ENCODE data around the gene FBXO30.
A peak's percentile ranks its signal among the peaks of the same experiment; 100 is the strongest.

The FBXO30 gene

DNA sequence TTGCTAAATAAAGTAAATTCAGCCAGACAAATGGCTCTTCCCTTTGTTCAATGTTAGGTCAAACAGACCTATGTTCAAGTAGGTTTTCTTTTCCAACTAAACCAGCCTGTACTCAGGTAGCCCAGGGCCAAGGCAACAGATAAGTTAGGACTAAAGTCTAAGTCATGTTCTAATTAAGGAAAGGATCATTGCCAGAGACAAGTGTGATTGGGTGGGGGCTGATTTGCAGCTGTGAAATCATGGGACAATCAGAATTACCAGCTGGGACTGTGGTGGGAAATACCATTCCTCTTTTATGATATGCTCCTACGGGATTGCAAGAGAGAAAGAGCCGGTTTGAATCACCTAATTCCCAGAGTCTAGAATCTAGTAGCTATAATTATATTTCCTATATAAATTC, 4.2 kb upstream of the FBXO30 start:
- no peak for DNase-seq

DNA sequence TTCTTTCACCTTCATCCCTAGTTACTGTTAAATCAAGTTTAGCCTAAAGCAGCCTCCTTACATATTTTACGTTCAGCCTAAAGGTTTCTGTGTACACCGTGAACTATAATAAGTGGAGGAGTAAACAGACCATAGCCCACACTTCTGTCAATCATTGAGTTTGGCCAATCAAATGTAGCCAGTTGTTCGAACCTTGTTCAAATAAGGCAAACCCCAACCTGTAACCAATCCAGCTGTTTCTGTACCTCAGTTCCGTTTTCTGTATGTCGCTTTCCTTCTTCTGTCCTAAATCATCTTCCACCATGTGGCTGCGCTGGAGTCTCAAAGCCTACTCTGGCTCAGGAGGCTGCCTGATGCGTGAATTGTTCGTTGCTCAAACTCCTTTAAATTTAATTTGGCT, 1.8 kb upstream of the FBXO30 start:
- no peak for DNase-seq

DNA sequence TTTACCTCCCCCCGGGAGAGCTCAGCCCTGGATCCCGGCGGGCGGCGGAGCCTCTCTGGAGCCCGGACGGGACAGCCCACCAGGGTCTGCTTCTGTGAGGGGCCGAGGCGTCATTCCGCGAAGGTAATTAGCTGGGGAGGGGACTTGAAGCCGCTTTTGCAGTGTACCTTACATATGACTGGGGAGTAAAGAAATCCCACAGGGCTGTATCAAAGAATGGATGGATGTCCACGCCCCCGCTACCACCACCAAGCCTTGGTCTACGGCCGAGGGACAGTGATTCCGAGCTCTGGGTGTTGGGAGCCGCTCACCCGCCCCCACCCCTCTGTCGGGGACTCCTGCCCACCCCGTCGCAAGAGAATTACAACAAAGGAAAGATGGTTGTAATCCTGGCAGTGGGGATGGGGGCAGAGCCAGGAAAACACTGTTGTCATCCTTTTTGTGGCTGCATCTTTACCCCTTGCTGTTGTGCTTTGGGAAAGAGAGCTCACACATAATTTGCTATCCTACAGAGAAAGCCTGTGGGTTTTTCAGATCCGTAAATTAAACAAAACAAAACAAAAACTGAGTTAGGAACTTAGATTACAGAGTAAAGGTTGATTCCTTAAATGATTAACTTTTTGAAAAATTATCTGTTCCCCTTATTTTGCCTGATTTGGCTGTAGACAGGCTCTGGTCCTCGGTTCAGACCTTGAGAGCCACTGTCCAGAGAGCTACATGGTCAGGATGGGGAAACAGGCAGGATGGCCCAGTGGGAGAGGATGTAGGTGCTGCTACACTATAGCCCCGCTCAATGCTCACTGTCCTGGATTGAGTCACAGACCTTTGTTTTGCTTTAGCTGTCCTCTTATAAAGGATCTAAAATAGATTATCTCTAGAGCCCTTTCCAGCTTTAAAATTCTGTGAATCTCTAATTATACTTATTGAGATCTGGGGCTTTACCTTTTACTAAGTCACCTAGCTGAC, 997 bp upstream of the FBXO30 start:
- peak in 1 of 2 donors; percentile 71 for DNase-seq

DNA sequence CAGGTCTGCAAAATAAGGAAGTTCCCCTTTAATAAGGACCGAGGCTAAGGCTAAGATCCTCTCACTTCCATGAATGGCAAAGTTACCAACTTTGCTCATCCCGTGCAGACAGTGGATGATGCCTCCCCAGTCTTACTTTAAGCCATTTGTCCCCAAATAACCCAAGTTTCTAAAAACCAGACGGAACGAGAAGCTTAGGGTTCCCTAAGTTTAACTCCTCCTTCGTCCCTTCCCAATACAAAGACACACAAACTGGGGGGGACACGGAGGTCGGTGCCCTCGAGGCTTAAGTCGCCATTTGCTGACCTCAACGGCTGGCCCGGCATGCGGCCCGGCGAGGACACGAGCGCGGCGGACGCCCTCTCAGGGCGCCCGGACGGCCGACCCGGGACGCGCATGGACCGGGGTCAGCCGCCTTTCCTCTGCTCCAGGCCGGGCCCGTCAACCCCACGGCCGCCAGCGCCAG, 527 bp downstream of the FBXO30 start:
- DNase-seq = peak in 1 of 2 donors; percentile 35

DNA sequence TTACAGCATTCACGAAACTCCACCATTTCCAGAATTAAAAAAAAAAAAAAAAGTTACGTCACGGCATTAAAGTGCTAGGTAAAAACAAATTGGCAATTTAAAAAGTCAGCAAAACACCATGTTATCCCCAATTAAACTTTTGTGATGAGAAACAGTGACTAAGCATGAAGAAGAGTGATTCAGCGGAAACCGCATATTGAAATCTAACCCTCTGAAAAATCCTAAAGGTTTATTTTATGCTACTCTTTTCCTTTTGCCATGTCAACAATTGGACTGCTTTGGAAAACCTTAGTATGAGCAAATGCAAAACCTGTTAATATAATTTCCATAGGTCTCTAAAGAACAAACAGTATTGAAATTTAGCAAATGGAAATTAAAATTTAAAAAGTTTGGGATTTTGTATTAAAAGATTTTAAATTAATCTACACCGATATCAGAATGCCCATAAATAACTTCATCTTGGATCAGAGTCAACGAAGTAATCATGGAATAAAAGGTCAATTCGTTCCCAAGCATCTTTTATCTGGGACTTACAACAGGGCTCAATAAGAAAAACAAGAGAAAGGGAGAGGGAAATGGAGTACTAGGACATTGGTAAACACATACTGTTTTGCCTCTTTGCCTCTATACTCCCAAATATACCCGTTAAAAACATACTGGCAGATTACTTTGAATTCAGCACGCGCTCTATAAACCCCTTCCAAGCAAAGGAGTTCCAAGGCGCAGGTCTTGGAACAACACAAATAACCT, 1.1 kb downstream of the FBXO30 start:
- peak in 1 of 2 donors; percentile 58 for DNase-seq

DNA sequence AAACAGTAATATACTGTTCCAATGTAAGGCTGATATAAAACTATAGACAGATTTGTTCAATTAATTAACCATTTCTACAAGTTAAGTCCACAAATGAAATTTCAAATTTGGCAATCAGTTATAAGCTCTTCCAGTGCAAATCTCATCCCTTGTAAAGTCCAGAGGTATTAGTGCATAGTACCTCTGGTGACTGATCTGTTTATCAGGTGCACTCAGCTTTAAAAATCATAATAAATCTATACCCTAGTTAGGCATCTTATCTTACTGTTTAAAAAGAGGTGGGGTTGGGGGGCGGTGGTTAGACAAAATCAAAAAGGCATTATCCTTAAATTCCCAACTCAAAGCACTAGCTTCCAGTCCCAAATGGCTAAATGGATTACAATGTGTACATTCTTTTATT, 2.9 kb downstream of the FBXO30 start:
- DNase-seq = no peak

DNA sequence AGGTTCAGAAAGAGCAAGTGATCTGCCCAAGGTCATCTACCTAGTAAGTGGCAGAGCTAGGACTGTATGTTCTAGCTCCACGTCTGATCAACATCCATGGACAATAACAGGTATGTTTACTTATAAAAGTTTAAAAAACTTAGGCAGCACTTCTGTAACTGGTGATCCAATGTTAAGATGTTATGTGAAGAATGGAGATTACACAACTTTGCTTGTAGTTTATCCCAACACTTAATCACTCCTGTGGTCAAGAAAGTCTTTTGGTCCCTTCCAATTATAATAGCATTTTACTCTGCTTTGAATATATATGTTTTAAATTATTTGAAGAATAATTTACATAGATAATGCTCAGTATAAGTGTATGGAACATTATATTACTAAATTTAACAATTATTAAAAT, 4.8 kb downstream of the FBXO30 start:
- no peak for DNase-seq

DNA sequence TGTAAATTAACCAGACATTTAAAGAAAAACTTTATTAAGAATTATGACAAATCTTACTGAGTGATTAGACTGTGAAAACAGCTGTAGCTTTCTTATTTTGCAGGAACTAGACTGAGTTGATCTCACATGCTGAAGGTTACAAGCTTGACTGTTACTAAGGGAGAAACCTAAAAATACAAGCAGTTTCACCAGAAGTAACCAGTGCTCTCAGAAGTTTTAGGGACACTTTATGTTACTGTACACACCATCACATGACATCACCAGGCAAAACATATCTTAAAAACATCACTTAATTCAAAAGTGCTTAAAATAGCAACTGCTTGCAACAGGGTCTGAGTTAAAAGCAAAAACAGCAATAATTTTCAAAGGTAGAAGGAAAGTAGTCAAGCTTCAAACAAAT, 5.4 kb downstream of the FBXO30 start:
- DNase-seq = peak in 1 of 2 donors; percentile 6

DNA sequence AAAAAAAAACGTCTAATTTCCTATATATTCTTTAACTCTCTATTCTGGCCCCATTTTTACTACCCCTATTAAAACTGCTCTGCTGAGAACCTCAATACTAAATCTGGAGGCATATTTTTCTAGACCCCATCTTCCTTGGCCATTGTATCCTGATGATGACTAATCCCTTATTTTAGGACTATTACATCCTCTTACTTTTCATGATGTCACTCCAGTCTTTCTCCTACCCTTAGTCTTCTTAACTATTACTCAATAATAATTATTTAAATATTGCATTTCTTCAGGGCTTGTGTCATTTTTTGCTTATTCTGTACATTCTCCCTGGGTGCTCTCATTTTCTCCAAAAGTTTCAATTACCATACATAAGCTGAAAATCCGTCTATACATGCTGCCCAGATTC, 6.4 kb downstream of the FBXO30 start:
- DNase-seq = peak in 1 of 2 donors; percentile 16

DNA sequence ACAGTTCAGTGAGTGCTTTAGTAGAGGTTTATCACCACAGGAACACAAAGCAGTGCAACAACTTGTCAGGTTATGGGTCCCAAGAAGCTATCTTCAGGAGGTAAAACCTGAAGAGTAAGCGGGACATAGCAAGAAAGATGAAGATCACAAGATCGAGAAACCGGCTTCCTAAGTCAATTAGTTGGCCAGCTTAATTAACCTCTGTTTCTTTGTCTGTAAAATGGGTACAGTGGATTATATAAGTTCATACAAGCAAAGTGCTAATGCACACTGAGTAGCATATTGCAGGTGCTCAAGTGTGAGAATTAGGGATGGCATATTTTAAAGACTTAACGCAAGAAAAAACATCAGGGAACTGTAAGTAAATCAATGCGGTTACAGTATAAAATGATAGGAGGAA, 12.5 kb downstream of the FBXO30 start:
- DNase-seq = no peak

DNA sequence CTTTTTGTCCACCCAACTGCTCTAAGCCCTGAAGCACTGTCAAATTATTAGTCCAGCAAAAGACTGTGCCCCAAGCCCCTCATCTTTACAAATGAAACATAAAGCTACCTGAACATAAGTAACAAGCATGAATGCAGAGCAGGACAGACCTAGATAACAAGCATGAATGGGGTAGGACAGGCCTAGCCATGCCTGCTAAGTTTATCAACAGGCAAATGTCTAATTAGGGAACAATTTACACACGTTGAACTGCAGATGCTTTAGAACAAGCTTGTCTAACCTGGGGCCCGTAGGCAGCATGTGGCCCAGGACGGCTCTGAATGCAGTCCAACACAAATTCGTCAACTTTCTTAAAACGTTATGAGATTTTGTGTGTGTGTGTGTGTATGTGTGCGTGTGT, 13.6 kb downstream of the FBXO30 start:
- no peak for DNase-seq

DNA sequence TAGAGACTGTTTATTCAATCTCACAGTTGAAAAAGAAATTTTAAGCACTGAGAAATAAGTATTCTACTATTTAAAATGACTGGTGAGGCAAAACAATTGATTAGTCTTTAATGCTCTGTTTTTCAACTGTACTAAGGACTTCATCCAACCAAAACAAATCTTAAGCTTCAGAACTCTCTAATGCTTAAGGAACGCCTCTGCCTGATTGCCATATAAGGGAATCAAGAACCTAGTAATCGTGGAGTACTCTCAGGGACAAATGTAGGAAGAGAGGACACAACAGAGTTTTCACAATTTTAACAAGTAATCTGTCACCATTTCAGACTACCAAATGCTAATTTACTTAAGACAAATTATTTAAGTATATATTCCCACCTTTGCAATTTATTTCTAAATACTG, 16.1 kb downstream of the FBXO30 start:
- no peak for DNase-seq

DNA sequence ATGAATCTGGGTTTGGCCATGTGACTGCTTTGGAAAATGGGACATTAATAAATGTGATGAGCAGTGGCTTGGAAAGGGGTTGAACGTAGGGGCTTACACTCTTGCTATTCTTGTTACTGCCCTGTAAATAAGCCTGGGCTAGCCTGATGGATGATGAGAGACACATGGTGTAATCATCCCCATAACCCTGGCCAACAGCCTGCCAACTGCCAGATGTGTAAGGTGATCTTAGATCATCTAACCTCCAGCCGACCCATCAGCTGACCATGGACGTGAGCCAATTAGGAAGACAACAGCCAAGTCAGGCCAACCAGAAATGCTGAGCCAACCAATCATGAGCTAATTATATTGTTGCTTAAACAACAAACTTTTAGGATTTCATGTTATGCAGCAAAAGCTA, 25.2 kb downstream of the FBXO30 start:
- no peak for DNase-seq

DNA sequence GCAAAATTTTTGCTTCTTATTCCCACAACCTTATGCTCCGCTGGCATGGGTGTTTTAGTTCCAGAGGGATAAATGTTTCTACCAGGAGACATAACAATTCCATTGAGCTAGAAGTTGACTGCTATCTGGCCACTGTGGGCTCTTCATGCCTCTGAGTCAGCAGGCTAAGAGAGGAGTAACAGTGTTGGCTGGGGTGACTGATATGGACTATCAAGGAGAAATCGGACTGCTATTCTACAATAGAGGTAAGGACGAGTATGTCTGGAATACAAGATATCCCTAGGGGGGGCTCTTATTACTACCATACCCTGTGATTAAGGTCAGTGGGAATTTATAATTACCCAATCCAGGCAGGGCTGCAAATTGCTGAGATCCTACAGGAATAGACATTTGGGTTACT, 26.9 kb downstream of the FBXO30 start:
- DNase-seq = no peak

DNA sequence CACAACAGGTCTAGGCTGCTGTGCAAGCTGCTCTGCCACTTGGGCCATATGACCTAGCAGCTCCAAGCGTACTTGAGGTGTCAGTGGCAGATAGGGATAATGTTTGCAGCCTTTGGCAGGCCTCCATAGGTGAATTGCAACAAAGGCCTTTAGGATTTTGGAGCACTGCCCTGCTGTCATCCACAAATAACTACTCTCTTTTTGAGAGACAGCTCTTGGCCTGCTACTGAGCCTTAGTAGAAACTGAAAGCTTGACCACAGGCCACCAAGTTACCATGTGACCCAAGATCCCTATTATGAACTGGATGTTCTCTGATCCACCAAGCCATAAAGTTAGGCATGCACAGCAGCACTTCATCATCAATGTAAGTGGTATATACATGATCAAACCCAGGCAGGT, 29.9 kb downstream of the FBXO30 start:
- DNase-seq = no peak

DNA sequence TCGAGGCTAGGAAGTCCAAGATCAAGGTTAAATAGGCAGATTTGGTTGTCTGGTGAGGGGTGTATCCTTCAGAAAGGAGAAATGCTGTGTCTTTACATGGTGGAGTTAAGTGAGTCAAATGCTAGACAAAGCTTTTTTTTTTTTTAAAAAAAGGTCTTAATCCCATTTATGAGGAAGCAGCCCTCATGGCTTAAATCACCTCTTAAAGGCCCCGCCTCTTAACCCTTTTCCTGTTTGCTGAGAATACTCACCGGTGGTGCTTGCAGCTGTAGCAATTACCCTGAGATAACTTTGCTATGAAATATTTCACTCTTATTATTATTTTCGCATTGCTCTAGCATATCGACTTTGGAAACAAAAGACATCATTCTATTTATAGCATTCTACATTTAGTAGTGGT, 30.8 kb downstream of the FBXO30 start:
- no peak for DNase-seq

DNA sequence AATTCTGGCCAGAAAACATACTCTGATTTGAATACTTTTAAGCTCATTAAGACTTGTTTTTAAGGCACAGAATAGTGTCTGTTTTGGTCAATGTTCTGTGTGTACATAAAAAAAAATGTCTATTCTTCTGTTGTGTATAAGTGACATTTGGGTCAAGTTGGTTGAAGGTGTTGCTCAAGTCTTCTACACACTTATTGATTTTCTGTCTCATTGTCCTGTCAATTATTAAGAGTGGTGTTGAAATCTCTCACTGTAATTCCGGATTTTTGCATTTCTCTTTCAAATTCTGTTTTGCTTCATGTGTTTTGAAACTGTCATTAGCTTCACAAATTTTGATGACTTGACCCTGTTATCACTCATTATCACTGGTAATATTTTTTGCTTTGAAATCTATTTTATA, 41.7 kb downstream of the FBXO30 start:
- no peak for DNase-seq

DNA sequence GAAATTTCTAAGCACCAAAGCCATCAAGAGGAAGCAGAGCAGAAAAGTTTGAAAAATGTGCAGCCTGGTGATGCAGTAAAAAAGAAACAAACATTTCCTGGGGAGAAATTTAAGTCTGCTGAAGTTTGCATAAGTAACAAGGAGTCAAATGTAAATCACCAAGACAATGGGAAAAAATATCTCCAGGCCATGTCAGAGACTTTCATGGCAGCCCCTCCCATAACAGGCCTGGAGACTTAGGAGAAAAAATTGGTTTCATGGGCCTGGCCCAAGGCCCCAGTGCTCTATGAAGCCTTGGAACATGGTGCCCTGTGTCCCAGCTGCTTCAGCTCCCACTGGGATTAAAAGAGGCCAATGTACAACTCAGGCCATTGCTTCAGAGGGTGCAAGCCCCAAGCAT, 49.1 kb downstream of the FBXO30 start:
- DNase-seq = no peak

DNA sequence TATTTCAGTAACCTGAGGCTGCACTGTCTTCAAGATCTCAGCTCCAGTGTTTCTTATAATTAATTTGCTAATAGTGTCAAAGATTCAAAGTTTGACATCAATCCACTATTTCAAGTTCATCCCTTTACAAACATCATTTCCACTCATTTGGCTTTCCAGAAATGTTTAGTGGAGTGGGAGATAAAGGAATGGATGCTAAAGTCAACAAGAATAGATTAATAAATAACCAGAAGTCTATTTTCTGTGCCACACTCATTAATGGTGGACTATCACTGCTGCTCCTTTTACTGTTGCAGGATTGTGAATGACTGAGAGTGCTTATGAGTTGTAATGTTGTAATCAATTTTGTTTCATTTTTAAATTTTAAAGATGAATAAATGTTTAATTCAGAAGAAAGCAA, 50.9 kb downstream of the FBXO30 start:
- DNase-seq = no peak

DNA sequence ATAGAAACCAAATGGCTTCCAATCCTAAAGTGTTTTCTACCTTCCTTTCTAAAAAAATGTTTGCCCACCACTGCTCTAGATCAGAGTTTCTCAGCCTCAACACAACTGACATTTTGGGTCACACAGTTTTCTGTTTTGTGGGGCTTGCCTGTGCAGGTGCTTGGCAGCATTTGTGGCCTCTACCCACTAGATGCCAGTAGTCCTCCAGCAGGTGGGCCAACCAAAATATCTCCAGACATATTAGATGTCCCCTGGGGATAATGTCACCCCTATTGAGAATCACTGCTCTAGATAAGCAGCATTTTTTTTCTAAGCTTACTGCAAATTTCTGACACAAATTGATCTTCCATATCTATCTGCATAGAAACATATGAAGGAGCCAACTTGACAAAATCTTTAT, 53.0 kb downstream of the FBXO30 start:
- DNase-seq = no peak

DNA sequence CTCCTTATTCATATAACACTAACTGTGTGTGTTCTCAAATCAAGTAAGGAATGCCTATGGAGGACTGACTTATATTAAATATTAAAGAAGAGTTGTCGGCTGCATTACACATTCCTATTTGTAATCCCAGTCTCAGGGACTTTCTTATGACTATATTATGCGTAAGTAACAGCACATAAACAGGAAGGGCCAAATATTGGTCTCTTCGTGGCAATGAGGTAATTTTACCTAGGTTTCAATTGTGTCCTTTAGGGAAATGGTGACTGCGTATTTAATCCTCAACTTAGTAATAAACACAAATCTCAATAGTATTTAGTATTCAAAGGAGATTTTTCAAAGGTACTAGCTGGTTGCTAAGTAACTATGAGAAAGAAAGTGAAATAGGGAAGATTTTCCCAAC, 56.5 kb downstream of the FBXO30 start:
- DNase-seq = no peak

DNA sequence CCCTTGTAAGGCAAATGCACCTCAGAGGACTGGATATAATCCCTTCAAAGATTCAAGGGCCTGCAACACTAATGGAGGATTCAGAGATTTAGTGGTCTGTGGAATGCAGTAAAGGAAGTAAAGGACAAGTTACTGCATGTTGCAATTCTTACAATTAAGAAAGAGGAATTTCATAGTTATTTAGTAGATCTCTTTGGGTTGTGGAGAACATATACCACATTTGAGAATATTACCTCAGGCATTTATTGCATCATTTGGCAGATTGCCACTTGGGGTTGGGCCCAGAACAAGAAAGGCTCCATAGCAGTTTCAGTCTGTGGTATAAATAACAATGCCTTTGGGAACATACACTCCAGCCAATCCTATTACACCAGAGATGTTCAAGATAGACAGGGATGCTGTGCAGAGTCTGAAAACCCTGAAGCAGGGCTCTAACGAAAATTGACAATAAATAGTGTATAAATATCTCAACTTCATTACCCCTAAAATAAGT, 58.4 kb downstream of the FBXO30 start:
- no peak for DNase-seq

DNA sequence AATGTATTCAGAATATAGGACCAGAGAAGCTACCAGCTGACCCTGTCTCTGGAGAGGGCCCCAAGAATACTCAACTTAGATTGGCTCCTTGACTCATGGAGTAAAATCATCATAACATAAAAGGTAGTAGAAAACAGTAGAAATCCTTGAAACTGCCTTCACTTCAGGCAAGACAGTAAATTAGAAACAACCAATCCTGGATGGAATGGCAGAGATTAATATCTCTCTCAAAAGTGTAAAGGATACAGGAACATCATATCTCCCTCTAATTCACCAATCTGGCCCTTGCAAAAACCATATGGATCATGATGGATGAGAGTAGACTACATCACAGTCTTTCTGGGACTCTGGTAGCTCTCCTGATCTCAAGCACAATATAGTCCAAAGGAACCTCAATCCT, 58.9 kb downstream of the FBXO30 start:
- DNase-seq = no peak

DNA sequence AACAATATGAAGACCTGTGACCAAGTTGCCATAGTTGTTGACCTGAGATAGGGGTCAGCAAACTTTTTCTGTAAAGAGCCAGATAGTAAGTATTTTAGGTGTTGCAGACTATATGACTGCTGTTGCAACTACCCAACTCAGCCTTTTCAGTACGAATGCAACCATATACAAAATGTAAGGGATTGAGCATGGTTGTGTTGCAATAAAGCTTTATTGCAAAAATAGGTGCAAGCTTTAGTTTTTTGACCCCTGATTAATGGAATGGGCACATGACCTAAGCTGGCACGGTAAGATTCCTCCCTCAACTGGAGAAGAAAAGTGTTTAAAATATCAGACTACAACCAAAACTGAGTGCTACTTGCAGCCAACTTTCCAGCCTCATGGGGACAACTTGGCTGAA, 62.0 kb downstream of the FBXO30 start:
- DNase-seq = no peak

Data from bone marrow (tissue), 2 donors.